ENCODE measurements around the gene CACNG4.

The CACNG4 gene

DNA sequence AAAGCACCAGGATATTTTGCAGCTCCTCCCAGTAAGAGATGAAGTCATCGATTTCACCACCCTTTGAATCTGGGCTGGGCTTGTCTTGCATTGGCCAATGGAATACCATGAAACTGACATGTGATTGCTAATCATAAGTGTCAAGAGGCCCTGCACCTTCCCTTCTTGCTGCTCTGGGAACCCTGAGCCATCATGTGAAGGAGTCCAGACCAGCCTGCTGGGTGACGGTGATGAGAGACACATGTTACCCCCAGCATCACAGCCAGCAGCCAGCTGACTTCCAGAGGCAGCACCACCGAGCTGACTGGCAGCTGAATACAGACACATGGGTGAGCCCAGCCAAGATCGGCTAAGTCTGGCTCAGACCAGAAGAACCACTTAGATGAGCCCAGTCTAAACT lies 43.6 kb upstream of the CACNG4 start:
- DNase-seq (ENCODE audit: low spot score) = no peak
- H3K27ac ChIP-seq = no peak overlapping the region
- CTCF ChIA-PET = no interaction called here
- TF ChIP-seq, protein P1, sequence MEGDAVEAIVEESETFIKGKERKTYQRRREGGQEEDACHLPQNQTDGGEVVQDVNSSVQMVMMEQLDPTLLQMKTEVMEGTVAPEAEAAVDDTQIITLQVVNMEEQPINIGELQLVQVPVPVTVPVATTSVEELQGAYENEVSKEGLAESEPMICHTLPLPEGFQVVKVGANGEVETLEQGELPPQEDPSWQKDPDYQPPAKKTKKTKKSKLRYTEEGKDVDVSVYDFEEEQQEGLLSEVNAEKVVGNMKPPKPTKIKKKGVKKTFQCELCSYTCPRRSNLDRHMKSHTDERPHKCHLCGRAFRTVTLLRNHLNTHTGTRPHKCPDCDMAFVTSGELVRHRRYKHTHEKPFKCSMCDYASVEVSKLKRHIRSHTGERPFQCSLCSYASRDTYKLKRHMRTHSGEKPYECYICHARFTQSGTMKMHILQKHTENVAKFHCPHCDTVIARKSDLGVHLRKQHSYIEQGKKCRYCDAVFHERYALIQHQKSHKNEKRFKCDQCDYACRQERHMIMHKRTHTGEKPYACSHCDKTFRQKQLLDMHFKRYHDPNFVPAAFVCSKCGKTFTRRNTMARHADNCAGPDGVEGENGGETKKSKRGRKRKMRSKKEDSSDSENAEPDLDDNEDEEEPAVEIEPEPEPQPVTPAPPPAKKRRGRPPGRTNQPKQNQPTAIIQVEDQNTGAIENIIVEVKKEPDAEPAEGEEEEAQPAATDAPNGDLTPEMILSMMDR (conservative IDR thresholded peaks at IDR 0.05; ENCODE audit: low read depth) = no peak
- POLR2A ChIA-PET (ENCODE audit: low non-redundant PET) = no interaction called here

DNA sequence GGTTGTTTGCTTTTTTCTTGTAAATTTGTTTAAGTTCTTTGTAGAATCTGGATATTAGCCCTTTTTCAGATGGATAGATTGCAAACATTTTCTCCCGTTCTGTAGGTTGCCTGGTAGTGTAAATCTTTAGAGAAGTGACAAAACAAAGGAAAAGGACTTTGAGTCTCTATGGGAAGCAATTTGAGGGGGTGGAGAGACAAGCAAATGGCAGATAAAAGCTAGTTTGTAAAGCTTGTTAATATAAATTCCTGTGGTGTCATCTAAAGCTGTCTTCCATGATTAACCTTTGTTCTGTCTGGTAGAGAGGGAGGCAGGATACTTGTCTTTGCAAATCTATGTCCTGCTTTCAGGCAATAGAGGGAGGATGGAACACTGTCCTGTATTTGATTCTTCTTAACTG lies 40.6 kb upstream of the CACNG4 start:
- TF ChIP-seq, protein P1 (conservative IDR thresholded peaks at IDR 0.05; ENCODE audit: low read depth) = no peak
- ChIA-PET POLR2A (ENCODE audit: low non-redundant PET) (no interaction called here), CTCF (no interaction called here)
- no peak for DNase-seq (ENCODE audit: low spot score)
- no peak overlapping the region for H3K27ac ChIP-seq

DNA sequence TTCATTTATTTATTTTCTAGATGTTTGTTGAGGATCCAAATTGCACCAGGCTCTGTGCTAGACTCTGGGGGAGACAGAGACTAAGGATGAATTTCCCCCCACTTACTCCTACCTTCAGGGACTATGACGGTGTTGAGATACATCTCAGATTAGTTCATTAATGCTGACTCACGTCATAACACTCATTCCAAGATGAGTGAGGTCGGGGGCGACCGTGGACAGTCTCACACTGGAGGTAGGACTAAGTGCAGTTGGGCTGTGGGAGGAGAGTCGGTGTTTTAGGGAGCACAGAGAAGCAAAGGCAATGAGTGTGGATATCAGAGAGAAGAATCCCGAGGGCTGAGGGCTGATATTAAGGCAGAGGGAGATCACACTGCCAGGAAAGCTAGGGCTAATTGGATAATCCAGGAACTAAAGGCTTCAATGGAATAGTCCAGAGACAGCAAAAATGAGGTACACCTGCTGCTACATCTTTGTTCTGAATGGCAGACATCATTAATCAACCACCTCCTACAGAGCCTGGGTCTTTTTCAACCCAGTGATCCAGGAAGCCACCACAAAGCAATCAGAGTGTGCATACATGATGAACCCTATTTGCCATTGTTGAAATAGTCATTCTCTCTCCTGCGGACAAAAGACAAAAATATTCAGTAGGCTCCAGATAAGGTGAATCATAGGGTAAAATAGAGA lies 38.6 kb upstream of the CACNG4 start:
- no peak overlapping the region for H3K27ac ChIP-seq
- ChIA-PET POLR2A (ENCODE audit: low non-redundant PET) (no interaction called here), CTCF (interaction anchor here (0.5 to 0.6 kb wide), 2 partner anchors 123 to 165 kb away, joined by 4 to 5 read pairs; no protein-coding TSS in a partner anchor)
- DNase-seq (ENCODE audit: low spot score) = no peak
- TF ChIP-seq, protein P1 (conservative IDR thresholded peaks at IDR 0.05; ENCODE audit: low read depth) = no peak

DNA sequence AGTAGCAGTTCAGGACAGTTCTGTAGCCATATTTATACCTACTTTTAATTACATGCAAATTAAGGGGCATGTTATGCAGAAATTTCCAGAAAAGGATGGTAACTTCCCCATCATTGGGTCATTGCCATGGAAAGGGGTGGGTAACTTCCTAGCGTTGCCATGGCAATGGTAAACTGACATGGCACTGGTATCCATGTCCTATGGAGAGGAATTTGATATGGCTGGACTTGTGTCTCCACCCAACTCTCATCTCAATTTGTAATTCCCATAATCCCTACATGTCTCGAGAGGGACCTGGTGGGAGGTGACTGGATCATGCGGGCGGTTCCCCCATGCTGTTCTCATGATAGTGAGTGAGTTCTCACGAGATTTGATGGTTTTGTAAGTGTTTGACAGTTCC lies 35.6 kb upstream of the CACNG4 start:
- H3K27ac ChIP-seq = no peak overlapping the region
- no peak for DNase-seq (ENCODE audit: low spot score)
- CTCF ChIA-PET = no interaction called here
- TF ChIP-seq, protein P1 (conservative IDR thresholded peaks at IDR 0.05; ENCODE audit: low read depth) = no peak
- POLR2A ChIA-PET (ENCODE audit: low non-redundant PET) = no interaction called here

DNA sequence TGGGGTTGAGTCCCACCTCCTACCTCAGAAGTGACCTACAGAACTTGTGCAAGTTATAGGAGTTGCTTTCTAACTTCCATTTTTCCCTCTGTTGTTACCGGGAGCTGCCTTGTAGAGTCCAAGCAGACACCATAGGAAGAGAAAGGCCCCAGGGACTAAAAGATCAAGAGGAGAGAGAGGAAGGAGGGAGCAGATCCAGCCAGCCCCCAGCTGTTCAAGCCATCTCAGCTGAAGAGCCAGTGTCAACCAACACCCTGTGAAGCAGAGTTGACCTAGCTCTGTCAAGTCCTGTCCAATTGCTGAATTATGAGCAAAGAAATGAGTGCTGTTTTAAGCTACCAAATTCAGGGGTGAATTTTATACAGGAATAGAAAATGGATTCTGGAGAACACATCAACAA lies 34.9 kb upstream of the CACNG4 start:
- ChIA-PET CTCF (interaction anchor here (1.0 kb wide), 1 partner anchor 12 kb away, joined by 3 read pairs; no protein-coding TSS in a partner anchor), POLR2A (ENCODE audit: low non-redundant PET) (no interaction called here)
- H3K27ac ChIP-seq = no peak overlapping the region
- no peak for DNase-seq (ENCODE audit: low spot score)
- TF ChIP-seq, protein P1 (conservative IDR thresholded peaks at IDR 0.05; ENCODE audit: low read depth) = no peak

DNA sequence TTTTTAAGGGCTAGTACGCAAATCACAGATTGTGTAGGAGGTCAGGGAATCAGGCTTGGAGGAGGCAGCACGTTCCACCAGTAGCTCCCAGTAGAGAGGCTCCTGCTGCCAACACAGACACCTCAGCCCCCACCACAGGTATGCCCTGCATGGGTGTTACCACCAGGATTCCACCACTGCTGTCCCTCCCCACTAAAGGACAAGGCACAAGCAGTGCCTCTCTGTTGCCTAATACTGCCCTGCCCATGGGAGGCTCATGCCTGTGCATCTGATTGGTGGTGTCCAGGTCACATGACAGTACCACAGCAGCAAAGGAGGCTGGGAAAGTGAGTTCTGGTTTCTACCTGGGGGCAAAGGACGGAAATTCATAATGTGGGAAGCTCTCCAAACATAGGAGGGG lies 33.6 kb upstream of the CACNG4 start:
- H3K27ac ChIP-seq = no peak overlapping the region
- TF ChIP-seq, protein P1 (conservative IDR thresholded peaks at IDR 0.05; ENCODE audit: low read depth) = no peak
- DNase-seq (ENCODE audit: low spot score) = peak; percentile 57
- ChIA-PET CTCF (interaction anchor here (1.0 kb wide), 1 partner anchor 16 kb away, joined by 3 read pairs; no protein-coding TSS in a partner anchor), POLR2A (ENCODE audit: low non-redundant PET) (no interaction called here)

Measured in RWPE1 (cell line).